ENCODE measurements around the gene KCNJ6. TPM values are rescaled to one million over a fixed set of nuclear protein-coding genes. Genes with fewer than 3 reads are reported as not detected.
A peak's percentile ranks its signal among the peaks of the same experiment; 100 is the strongest.

KCNJ6 gene
- total RNA-seq, 1 donor from 2014 or later = 0.33 TPM

- no peak for DNase-seq (ENCODE audit: low read depth)
- Histone ChIP-seq H3K4me3 (ENCODE audit: low read depth, low read length) (no peak overlapping the region), H3K27me3 (ENCODE audit: control insufficient read depth, insufficient read depth, low read length) (no peaks in the 10 kb centered on the region), H3K36me3 (ENCODE audit: control insufficient read depth, insufficient read depth, low read length) (no peaks in the 10 kb centered on the region)
- TF ChIP-seq CTCF (IDR thresholded peaks at IDR 0.05; ENCODE audit: insufficient read depth, low read length, poor library complexity, severe bottlenecking) = no peak
These were observed 29.4 kb downstream of the KCNJ6 start for GRCh38 chr21:37886726-37887299.

GRCh38 chr21:37886120-37886519 lies 30.1 kb downstream of the KCNJ6 start:
- H3K4me3 ChIP-seq (ENCODE audit: low read depth, low read length) = no peak overlapping the region
- no peak for DNase-seq (ENCODE audit: low read depth)
- H3K27me3 ChIP-seq (ENCODE audit: control insufficient read depth, insufficient read depth, low read length) = no peaks in the 10 kb centered on the region
- TF ChIP-seq CTCF (IDR thresholded peaks at IDR 0.05; ENCODE audit: insufficient read depth, low read length, poor library complexity, severe bottlenecking) = no peak
- no peaks in the 10 kb centered on the region for H3K36me3 ChIP-seq (ENCODE audit: control insufficient read depth, insufficient read depth, low read length)

GRCh38 chr21:37878946-37879660 lies 37.2 kb downstream of the KCNJ6 start:
- H3K27me3 ChIP-seq (ENCODE audit: control insufficient read depth, insufficient read depth, low read length) = no peaks in the 10 kb centered on the region
- peak; percentile 93 for DNase-seq (ENCODE audit: low read depth)
- no peaks in the 10 kb centered on the region for H3K36me3 ChIP-seq (ENCODE audit: control insufficient read depth, insufficient read depth, low read length)
- no peak for TF ChIP-seq CTCF (IDR thresholded peaks at IDR 0.05; ENCODE audit: insufficient read depth, low read length, poor library complexity, severe bottlenecking)
- H3K4me3 ChIP-seq (ENCODE audit: low read depth, low read length) = no peak overlapping the region

- Histone ChIP-seq H3K27me3 (ENCODE audit: control insufficient read depth, insufficient read depth, low read length) (no peaks in the 10 kb centered on the region), H3K4me3 (ENCODE audit: low read depth, low read length) (no peak overlapping the region), H3K36me3 (ENCODE audit: control insufficient read depth, insufficient read depth, low read length) (no peaks in the 10 kb centered on the region)
- no peak for DNase-seq (ENCODE audit: low read depth)
- TF ChIP-seq CTCF (IDR thresholded peaks at IDR 0.05; ENCODE audit: insufficient read depth, low read length, poor library complexity, severe bottlenecking) = no peak
These were observed 38.2 kb downstream of the KCNJ6 start for GRCh38 chr21:37877888-37878684.

GRCh38 chr21:37877171-37877570 lies 39.1 kb downstream of the KCNJ6 start:
- Histone ChIP-seq H3K4me3 (ENCODE audit: low read depth, low read length) (no peak overlapping the region), H3K27me3 (ENCODE audit: control insufficient read depth, insufficient read depth, low read length) (no peaks in the 10 kb centered on the region), H3K36me3 (ENCODE audit: control insufficient read depth, insufficient read depth, low read length) (no peaks in the 10 kb centered on the region)
- DNase-seq (ENCODE audit: low read depth) = no peak
- no peak for TF ChIP-seq CTCF (IDR thresholded peaks at IDR 0.05; ENCODE audit: insufficient read depth, low read length, poor library complexity, severe bottlenecking)
